GM12878 (cell line): ENCODE data around the gene TSFM.

ENCODE experiments used
- BRCA1 ChIP-seq: IDR thresholded peaks from 2 replicates; pipeline ENCODE4 v1.6.1; 2011; ENCODE audit warnings: low read depth, low read length, improper control_type of control experiment
- CTCF ChIP-seq, 3 experiments: IDR thresholded peaks in 2 of 3; conservative IDR thresholded peaks in 1 of 3; 2 replicates each; pipeline ENCODE4 v1.5.1; 2011; ENCODE audit warnings: low read depth in 3 of 3, low read length in 3 of 3, mild to moderate bottlenecking in 3 of 3, control low read depth in 2 of 3, moderate library complexity in 2 of 3, inconsistent platforms in 1 of 3, mixed read lengths in 1 of 3; ENCODE audit not compliant: control insufficient read depth in 2 of 3, insufficient read depth in 1 of 3; ENCODE audit errors: extremely low read depth in 1 of 3
- EP300 ChIP-seq, 2 experiments: fragments of 150-350 bp in 1 of 2; IDR thresholded peaks; 2 replicates each; pipeline ENCODE4 v1.6.1; 2011 to 2012; ENCODE audit warnings: low read depth in 2 of 2, low read length in 2 of 2, borderline replicate concordance in 1 of 2, improper control_type of control experiment in 1 of 2, inconsistent platforms in 1 of 2; ENCODE audit not compliant: control insufficient read depth in 1 of 2
- ESRRA ChIP-seq: IDR thresholded peaks from 2 replicates; pipeline ENCODE4 v1.6.1; 2012; ENCODE audit warnings: mild to moderate bottlenecking, low read length, improper control_type of control experiment
- ETV6 ChIP-seq, 2 experiments: fragments of 450-650 bp in 1 of 2; IDR thresholded peaks in 1 of 2; conservative IDR thresholded peaks in 1 of 2; 2 replicates each; pipeline ENCODE4 v1.6.1; 2014; ENCODE audit warnings: antibody characterized with exemption in 1 of 2, borderline replicate concordance in 1 of 2, low read depth in 1 of 2, mild to moderate bottlenecking in 1 of 2, moderate library complexity in 1 of 2
- NFIC ChIP-seq: IDR thresholded peaks from 2 replicates; pipeline ENCODE4 v1.6.1; 2012; ENCODE audit warnings: low read depth, mild to moderate bottlenecking, inconsistent platforms, low read length, moderate library complexity
- NFYA ChIP-seq: IDR thresholded peaks from 2 replicates; pipeline ENCODE4 v1.6.1; 2011; ENCODE audit warnings: low read depth, mild to moderate bottlenecking, low read length, improper control_type of control experiment, borderline replicate concordance
- RCOR1 ChIP-seq: conservative IDR thresholded peaks from 2 replicates; pipeline ENCODE4 v1.6.1; 2012; ENCODE audit warnings: low read depth, low read length, improper control_type of control experiment
- SMARCA5 ChIP-seq: fragments of 450-650 bp; IDR thresholded peaks from 2 replicates; pipeline ENCODE4 v1.6.1; 2017; ENCODE audit warnings: mild to moderate bottlenecking
- SREBF1 ChIP-seq: IDR thresholded peaks from 2 replicates; pipeline ENCODE4 v1.6.1; 2012; ENCODE audit warnings: mild to moderate bottlenecking, low read length
- TAF1 ChIP-seq: IDR thresholded peaks from 2 replicates; pipeline ENCODE4 v1.6.1; 2011; ENCODE audit warnings: mild to moderate bottlenecking, low read depth, low read length, borderline replicate concordance
- TF ChIP-seq, protein P1 (sequence below): IDR thresholded peaks from 2 replicates; pipeline ENCODE4 v1.6.1; 2012; ENCODE audit warnings: low read depth, low read length, improper control_type of control experiment

DNA sequence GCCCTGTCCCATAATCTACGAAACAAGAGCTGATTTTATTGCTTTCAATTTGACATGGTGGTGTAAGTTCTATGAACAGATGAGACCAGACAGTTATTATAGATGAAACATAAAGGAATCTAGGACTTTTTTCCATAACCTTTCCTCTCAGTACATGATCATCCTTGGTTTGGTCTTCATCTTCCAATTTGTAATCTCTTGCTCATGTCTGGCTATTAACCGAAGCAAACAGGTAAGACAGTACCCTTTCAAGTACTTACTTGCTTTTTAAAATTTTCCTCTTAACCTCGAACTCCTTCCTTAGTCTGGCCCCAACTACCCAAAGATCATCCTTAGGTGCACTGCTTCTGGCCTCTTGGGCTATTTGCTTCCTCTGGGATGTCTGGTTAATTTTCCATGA is 36.6 kb upstream of the TSFM start:
- TF ChIP-seq RCOR1 (no peak), SMARCA5 (no peak), CTCF (IDR thresholded peaks at IDR 0.05 in 2 of 3, conservative IDR thresholded peaks at IDR 0.05 in 1 of 3; ENCODE audit: control insufficient read depth in 2 of 3, extremely low read depth in 1 of 3, insufficient read depth in 1 of 3, low read depth in 3 of 3, low read length in 3 of 3) (no peak), BRCA1 (no peak), ETV6 (conservative IDR thresholded peaks at IDR 0.05 in 1 of 2, IDR thresholded peaks at IDR 0.05 in 1 of 2; ENCODE audit: borderline replicate concordance in 1 of 2, low read depth in 1 of 2) (no peak), ESRRA (no peak), NFIC (no peak), TAF1 (no peak), EP300 (IDR thresholded peaks at IDR 0.05; ENCODE audit: borderline replicate concordance in 1 of 2, control insufficient read depth in 1 of 2, low read depth in 2 of 2, low read length in 2 of 2) (no peak), NFYA (no peak), SREBF1 (no peak)
- TF ChIP-seq, protein P1, sequence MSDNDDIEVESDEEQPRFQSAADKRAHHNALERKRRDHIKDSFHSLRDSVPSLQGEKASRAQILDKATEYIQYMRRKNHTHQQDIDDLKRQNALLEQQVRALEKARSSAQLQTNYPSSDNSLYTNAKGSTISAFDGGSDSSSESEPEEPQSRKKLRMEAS = no peak
